IPS-18a (cell line): ENCODE results near the gene MISP.
"Not testable (repeated sequence)": the region's sequence is repeated elsewhere in the genome, so short reads cannot be mapped to it uniquely, and the experiment has no call there.

Experiments used
- H3K27ac ChIP-seq: one replicate; pipeline ENCODE4 v1.5.1; 2013; ENCODE audit warnings: low read length
- H3K27me3 ChIP-seq: one replicate; pipeline ENCODE4 v1.6.1; 2013; ENCODE audit warnings: mild to moderate bottlenecking, low read length; ENCODE audit not compliant: control insufficient read depth, insufficient read depth
- H3K36me3 ChIP-seq: one replicate; pipeline ENCODE4 v1.6.1; 2013; ENCODE audit warnings: low read depth, low read length; ENCODE audit not compliant: control insufficient read depth
- H3K4me1 ChIP-seq: one replicate; pipeline ENCODE4 v1.6.1; 2013; ENCODE audit warnings: low read depth, low read length; ENCODE audit not compliant: control insufficient read depth
- H3K4me3 ChIP-seq: one replicate; pipeline ENCODE4 v1.5.1; 2013; ENCODE audit warnings: low read length
- H3K9ac ChIP-seq: one replicate; pipeline ENCODE4 v1.6.1; 2013; ENCODE audit warnings: mild to moderate bottlenecking, low read length, moderate library complexity
- H3K9me3 ChIP-seq: one replicate; pipeline ENCODE4 v1.6.1; 2013; ENCODE audit warnings: low read depth, low read length; ENCODE audit not compliant: control insufficient read depth

The MISP gene

DNA sequence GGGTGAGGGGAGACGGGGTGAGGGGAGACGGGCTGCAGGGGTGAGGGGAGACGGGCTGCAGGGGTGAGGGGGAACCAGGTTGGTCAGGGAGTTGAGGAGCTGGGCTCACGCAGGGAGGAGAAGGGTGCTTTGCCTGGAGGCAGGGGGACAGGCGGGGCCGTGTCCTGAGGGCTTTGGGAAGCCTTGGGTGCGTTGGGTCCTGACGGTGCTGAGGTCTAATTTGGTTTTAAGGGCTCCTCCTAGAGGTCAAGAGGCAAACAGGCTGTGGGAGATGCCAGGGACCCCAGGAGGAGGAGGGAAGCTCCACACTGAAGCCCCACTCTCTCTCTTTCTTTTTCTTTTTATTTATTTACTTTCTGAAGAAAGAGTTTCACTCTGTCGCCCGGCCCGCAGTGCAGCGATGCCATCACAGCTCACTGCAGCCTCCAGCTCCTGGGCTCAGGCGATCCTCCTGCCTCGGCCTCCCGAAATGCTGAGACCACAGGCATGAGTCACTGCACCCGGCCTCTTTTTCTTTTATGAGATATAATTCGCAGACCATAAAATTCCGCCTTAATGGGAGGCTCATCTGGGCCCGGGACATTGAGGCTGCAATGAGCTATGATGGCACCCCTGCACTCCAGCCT is 9.3 kb upstream of the MISP start:
- no peaks in the 10 kb centered on the region for H3K4me1 ChIP-seq
- H3K27ac ChIP-seq = no peak overlapping the region
- H3K4me3 ChIP-seq = no peak overlapping the region
- no peaks in the 10 kb centered on the region for H3K9me3 ChIP-seq
- no peaks in the 10 kb centered on the region for H3K36me3 ChIP-seq
- no peaks in the 10 kb centered on the region for H3K27me3 ChIP-seq
- H3K9ac ChIP-seq = no peak overlapping the region

DNA sequence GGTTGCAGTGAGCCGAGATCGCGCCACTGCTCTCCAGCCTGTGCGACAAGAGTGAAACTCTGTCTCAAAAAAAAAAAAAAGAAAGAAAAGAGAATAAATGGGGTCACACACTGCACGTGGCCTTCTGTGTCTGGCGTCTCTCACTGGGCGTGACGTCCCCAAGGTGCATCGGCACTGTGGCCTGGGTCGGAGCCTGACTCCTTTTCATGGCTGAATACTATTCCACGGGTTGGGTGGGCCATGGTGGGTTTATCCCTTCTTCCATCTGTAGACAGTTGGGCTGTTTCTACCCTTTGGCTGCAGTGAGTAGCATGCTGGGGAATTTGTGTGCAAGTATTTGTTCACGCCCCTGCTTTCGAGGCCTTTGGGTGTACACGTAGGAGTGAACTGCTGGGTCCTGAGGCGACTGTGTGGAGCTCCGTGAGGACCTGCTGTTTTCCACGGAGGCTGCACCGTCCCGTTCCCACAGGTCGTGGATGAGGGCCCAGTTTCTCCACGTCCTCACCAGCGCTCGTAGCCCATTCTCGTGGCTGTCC is 8.3 kb upstream of the MISP start:
- Histone ChIP-seq H3K36me3 (no peaks in the 10 kb centered on the region), H3K9ac (no peak overlapping the region), H3K27me3 (no peaks in the 10 kb centered on the region), H3K4me3 (no peak overlapping the region), H3K4me1 (no peaks in the 10 kb centered on the region), H3K27ac (no peak overlapping the region), H3K9me3 (no peaks in the 10 kb centered on the region)

- Histone ChIP-seq H3K4me1 (no peaks in the 10 kb centered on the region), H3K27me3 (no peaks in the 10 kb centered on the region), H3K9ac (no peak overlapping the region), H3K4me3 (no peak overlapping the region), H3K9me3 (no peaks in the 10 kb centered on the region), H3K27ac (no peak overlapping the region), H3K36me3 (no peaks in the 10 kb centered on the region)
Observed at GRCh38 chr19:743168-743687, 7.7 kb upstream of the MISP start.

GRCh38 chr19:745138-745537 is 5.8 kb upstream of the MISP start:
- H3K27ac ChIP-seq, H3K9ac ChIP-seq, H3K4me3 ChIP-seq, H3K27me3 ChIP-seq, H3K4me1 ChIP-seq, H3K9me3 ChIP-seq, H3K36me3 ChIP-seq: not testable (repeated sequence)

GRCh38 chr19:746208-746819 is 4.6 kb upstream of the MISP start:
- no peaks in the 10 kb centered on the region for H3K36me3 ChIP-seq
- H3K27ac ChIP-seq = no peak overlapping the region
- no peak overlapping the region for H3K9ac ChIP-seq
- H3K27me3 ChIP-seq = no peaks in the 10 kb centered on the region
- H3K4me3 ChIP-seq = no peak overlapping the region
- no peaks in the 10 kb centered on the region for H3K4me1 ChIP-seq
- no peaks in the 10 kb centered on the region for H3K9me3 ChIP-seq

GRCh38 chr19:746956-747355 is 4.0 kb upstream of the MISP start:
- no peaks in the 10 kb centered on the region for H3K9me3 ChIP-seq
- H3K27me3 ChIP-seq = no peaks in the 10 kb centered on the region
- H3K36me3 ChIP-seq = no peaks in the 10 kb centered on the region
- no peak overlapping the region for H3K27ac ChIP-seq
- H3K4me1 ChIP-seq = no peaks in the 10 kb centered on the region
- H3K4me3 ChIP-seq = no peak overlapping the region
- H3K9ac ChIP-seq = no peak overlapping the region

- Histone ChIP-seq H3K4me3 (no peak overlapping the region), H3K4me1 (no peaks in the 10 kb centered on the region), H3K27me3 (no peaks in the 10 kb centered on the region), H3K9ac (no peak overlapping the region), H3K27ac (no peak overlapping the region), H3K9me3 (no peaks in the 10 kb centered on the region), H3K36me3 (no peaks in the 10 kb centered on the region)
Observed at GRCh38 chr19:747432-748273, 3.3 kb upstream of the MISP start.

DNA sequence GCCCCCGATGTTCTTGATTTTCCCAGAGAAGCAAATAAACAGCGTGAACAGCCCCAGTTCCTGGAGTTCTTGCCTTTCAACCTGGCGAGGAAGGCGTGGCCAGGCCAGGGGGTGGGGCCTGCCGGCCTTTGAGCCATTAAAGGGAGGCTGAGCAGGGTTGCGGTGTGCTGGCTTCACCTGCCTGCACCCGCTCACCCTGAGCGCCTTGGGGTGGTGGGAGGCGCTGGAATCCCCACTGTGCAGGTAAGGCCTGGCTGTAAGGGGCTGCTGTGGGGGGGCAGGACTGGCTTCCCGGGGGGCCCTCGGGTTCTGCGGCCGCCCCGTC is 2.7 kb upstream of the MISP start:
- H3K4me3 ChIP-seq = no peak overlapping the region
- H3K4me1 ChIP-seq = no peaks in the 10 kb centered on the region
- H3K9me3 ChIP-seq = no peaks in the 10 kb centered on the region
- H3K27me3 ChIP-seq = no peaks in the 10 kb centered on the region
- H3K36me3 ChIP-seq = no peaks in the 10 kb centered on the region
- no peak overlapping the region for H3K9ac ChIP-seq
- no peak overlapping the region for H3K27ac ChIP-seq

DNA sequence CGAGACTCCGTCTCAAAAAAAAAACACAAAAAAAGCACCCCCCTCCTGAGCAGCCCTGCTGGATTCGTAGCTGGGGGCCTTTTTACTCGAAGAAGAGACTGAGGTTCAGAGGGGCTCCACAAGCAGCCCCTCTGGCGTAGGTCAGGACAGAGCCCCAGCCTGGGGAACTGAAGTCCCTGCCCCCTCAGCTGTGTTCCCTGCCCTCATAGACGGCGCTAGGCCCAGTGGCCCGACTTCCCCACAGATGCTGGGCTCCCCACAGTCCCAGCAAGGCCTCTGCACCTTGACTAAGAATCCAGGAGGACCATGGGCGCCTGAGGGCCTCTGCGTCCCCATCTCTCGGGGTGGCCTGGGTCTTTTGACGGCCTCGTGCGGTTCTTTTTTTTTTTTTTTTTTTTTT is 1.1 kb upstream of the MISP start:
- H3K36me3 ChIP-seq = no peaks in the 10 kb centered on the region
- H3K9ac ChIP-seq = no peak overlapping the region
- H3K9me3 ChIP-seq = no peaks in the 10 kb centered on the region
- no peak overlapping the region for H3K27ac ChIP-seq
- H3K27me3 ChIP-seq = no peaks in the 10 kb centered on the region
- H3K4me1 ChIP-seq = no peaks in the 10 kb centered on the region
- H3K4me3 ChIP-seq = no peak overlapping the region

DNA sequence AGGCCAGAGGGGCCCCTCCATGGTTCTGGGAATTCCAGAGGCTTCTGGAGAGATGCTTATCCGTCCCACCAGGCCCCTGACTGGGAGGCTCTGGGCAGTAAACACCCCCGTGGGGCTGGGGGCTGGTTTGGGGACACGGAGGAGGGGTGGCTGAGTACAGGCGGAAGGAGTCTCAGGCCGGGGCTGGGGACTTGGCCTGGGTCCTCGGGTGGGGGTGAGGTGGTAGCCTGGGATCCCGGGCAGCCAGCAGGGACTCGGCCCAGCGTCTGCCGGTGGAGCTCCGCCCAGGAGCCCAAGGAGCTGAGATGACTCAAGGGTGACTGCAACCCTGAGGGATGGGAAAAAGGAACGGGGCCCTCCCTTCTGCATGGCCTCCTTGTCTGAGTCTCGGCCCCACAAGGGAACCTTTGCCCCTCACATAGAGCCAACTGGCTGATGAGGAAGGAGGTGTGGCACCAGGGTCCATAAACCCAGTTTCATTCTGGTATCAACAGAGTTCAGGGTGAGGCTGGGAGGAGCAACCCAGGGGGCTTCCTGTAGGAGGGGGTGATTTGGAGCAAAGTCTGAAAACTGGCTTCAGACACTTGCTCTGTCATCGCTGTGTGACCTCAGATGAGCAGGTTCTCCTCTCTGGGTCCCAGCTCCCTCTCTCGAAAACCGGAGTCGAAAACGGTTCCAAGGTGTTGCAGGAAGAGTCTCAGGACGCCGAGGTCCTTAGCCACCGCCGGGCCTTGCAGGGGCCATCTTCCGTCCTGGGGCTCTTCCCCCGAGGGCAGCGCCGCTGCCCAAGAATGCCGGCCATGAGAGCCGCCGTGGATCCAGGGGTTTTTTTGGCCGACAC is 809 bp downstream of the MISP start:
- H3K36me3 ChIP-seq = no peaks in the 10 kb centered on the region
- H3K27me3 ChIP-seq = no peaks in the 10 kb centered on the region
- H3K27ac ChIP-seq = no peak overlapping the region
- H3K9me3 ChIP-seq = no peaks in the 10 kb centered on the region
- no peak overlapping the region for H3K4me3 ChIP-seq
- H3K4me1 ChIP-seq = no peaks in the 10 kb centered on the region
- H3K9ac ChIP-seq = no peak overlapping the region
